Activated CD8-positive, alpha-beta memory T cell treated with anti-CD3 and anti-CD28 coated beads for 48 hours (primary cell): ENCODE measurements around the gene ZNF433.
"Not testable (repeated sequence)": the region's sequence is repeated elsewhere in the genome, so short reads cannot be mapped to it uniquely, and the experiment has no call there.

Experiments used
- DNase-seq, 3 experiments: peaks; one replicate each; pipeline ENCODE4 v3.0.0-alpha.2; 2020; ENCODE audit warnings: low read depth in 2 of 3, low spot score in 2 of 3

ZNF433 gene

GRCh38 chr19:12035220-12036172 is at the start of gene ZNF433:
TSS of gene ZNF433 (minus strand) at chr19:12035679. CDS start at chr19:12035539, 140 bp downstream.
- DNase-seq: peak; percentile 27 to 53 (median 36)

GRCh38 chr19:12083336-12083735 is 47.9 kb upstream of the ZNF433 start:
- not testable (repeated sequence) for DNase-seq

GRCh38 chr19:12077375-12077774 is 41.9 kb upstream of the ZNF433 start:
- DNase-seq: no peak

GRCh38 chr19:12076331-12076730 is 40.9 kb upstream of the ZNF433 start:
- not testable (repeated sequence) for DNase-seq

GRCh38 chr19:12075538-12076139 is 40.2 kb upstream of the ZNF433 start:
- DNase-seq: no peak

GRCh38 chr19:12064590-12065538 is 29.4 kb upstream of the ZNF433 start, which contains the start of gene ZNF844:
TSS of gene ZNF844 (plus strand) at chr19:12064731. CDS start at chr19:12064874, 143 bp downstream.
- DNase-seq: peak; percentile 43 to 61 (median 44)

- no peak for DNase-seq
Measured at GRCh38 chr19:12055784-12056183, 20.3 kb upstream of the ZNF433 start.

GRCh38 chr19:12052497-12053169 is 17.2 kb upstream of the ZNF433 start, which contains the start of gene ZNF878:
TSS of gene ZNF878 (minus strand) at chr19:12052961. CDS start at chr19:12052801, 160 bp downstream.
- peak in 2 of 3 experiments; percentile 31 to 49 for DNase-seq

GRCh38 chr19:12052091-12052496 is 16.6 kb upstream of the ZNF433 start:
- DNase-seq: no peak

- no peak for DNase-seq
Measured at GRCh38 chr19:12047868-12048267, 12.4 kb upstream of the ZNF433 start.

- DNase-seq: no peak
Measured at GRCh38 chr19:12043752-12044422, 8.4 kb upstream of the ZNF433 start.

GRCh38 chr19:12042893-12043292 is 7.4 kb upstream of the ZNF433 start:
- DNase-seq: no peak

- DNase-seq: no peak
Measured at GRCh38 chr19:12034620-12035019, 859 bp downstream of the ZNF433 start.

GRCh38 chr19:12034198-12034597 is 1.3 kb downstream of the ZNF433 start:
- DNase-seq: no peak

GRCh38 chr19:12015753-12016116 is 19.7 kb downstream of the ZNF433 start:
- no peak for DNase-seq

GRCh38 chr19:12015015-12015752 is 20.3 kb downstream of the ZNF433 start:
- no peak for DNase-seq

- DNase-seq: no peak
Measured at GRCh38 chr19:12000152-12000981, 35.1 kb downstream of the ZNF433 start.

GRCh38 chr19:11995174-11995573 is 40.3 kb downstream of the ZNF433 start:
- DNase-seq: no peak
